Neural cell (in vitro differentiated cells): ENCODE results near the gene NHLRC4.

Experiments
- CTCF ChIP-seq: fragments of 450-650 bp; IDR thresholded peaks from 2 replicates; pipeline ENCODE4 v1.5.1; 2014; ENCODE audit warnings: antibody characterized with exemption, mild to moderate bottlenecking, moderate library complexity; ENCODE audit not compliant: poor library complexity, severe bottlenecking
- POLR2AphosphoS5 ChIP-seq: IDR thresholded peaks from 2 replicates; pipeline ENCODE4 v1.6.1; 2012

DNA sequence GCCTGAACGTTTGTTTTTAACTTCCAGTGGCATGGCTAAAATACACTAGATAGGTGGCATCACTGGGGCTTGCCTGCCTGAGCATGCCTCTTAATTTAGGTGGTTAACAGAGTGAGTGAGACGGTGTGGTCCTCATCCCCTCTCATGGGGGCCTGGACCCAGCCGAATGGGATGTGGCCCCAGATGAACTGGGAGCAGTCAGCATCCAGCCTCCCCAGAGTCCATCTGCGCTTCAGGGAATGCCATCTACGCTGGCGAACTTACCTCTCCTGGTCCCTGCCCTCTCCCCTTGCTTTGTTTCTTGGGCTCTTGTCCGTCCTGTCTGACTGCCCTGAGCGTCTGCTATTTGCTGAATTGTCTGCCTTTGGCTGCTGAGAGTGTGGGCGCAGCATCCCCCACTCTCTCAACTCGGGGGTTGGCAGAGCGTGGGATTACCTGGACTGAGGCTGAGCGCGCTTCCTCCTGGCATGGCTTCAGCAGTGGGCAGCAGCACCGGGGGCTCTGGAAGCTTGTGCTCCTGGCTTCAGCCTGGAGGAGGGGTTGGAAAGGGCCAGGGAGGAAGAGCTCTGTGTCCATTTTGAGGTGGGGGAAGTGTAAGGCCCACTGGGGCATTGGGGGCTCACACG lies 25.2 kb downstream of the NHLRC4 start:
- TF ChIP-seq CTCF (no peak), POLR2AphosphoS5 (no peak)
